ENCODE measurements around the gene CILP2.

The CILP2 gene

GRCh38 chr19:19500975-19501644 is 37.0 kb upstream of the CILP2 start:
- H3K4me3 ChIP-seq (ENCODE audit: low read depth, low read length): no peak overlapping the region
- in situ Hi-C loops (cut with HindIII; ENCODE audit: low sequenced_read_pairs): no loop called here
- no peak for DNase-seq (ENCODE audit: low read depth, low spot score)
- TF ChIP-seq CTCF (IDR thresholded peaks at IDR 0.05; ENCODE audit: low read depth, low read length): no peak

GRCh38 chr19:19501798-19502197 is 36.3 kb upstream of the CILP2 start:
- in situ Hi-C loops (cut with HindIII; ENCODE audit: low sequenced_read_pairs): no loop called here
- TF ChIP-seq CTCF (IDR thresholded peaks at IDR 0.05; ENCODE audit: low read depth, low read length): no peak
- DNase-seq (ENCODE audit: low read depth, low spot score): no peak
- no peak overlapping the region for H3K4me3 ChIP-seq (ENCODE audit: low read depth, low read length)

GRCh38 chr19:19502281-19502680 is 35.8 kb upstream of the CILP2 start:
- no peak for DNase-seq (ENCODE audit: low read depth, low spot score)
- in situ Hi-C loops (cut with HindIII; ENCODE audit: low sequenced_read_pairs): no loop called here
- TF ChIP-seq CTCF (IDR thresholded peaks at IDR 0.05; ENCODE audit: low read depth, low read length): no peak
- H3K4me3 ChIP-seq (ENCODE audit: low read depth, low read length): no peak overlapping the region

- no peak overlapping the region for H3K4me3 ChIP-seq (ENCODE audit: low read depth, low read length)
- no peak for TF ChIP-seq CTCF (IDR thresholded peaks at IDR 0.05; ENCODE audit: low read depth, low read length)
- in situ Hi-C loops (cut with HindIII; ENCODE audit: low sequenced_read_pairs): no loop called here
- no peak for DNase-seq (ENCODE audit: low read depth, low spot score)
These were observed 35.1 kb upstream of the CILP2 start for GRCh38 chr19:19502808-19503602.

- no peak overlapping the region for H3K4me3 ChIP-seq (ENCODE audit: low read depth, low read length)
- TF ChIP-seq CTCF (IDR thresholded peaks at IDR 0.05; ENCODE audit: low read depth, low read length): no peak
- in situ Hi-C loops (cut with HindIII; ENCODE audit: low sequenced_read_pairs): no loop called here
- DNase-seq (ENCODE audit: low read depth, low spot score): no peak
These were observed 33.1 kb upstream of the CILP2 start for GRCh38 chr19:19504754-19505668.

GRCh38 chr19:19505669-19506326 is 32.3 kb upstream of the CILP2 start:
- no peak for DNase-seq (ENCODE audit: low read depth, low spot score)

More at GRCh38 chr19:19505669-19506326, 32.3 kb upstream of the CILP2 start:
- in situ Hi-C loops (cut with HindIII; ENCODE audit: low sequenced_read_pairs): no loop called here
- no peak for TF ChIP-seq CTCF (IDR thresholded peaks at IDR 0.05; ENCODE audit: low read depth, low read length)
- no peak overlapping the region for H3K4me3 ChIP-seq (ENCODE audit: low read depth, low read length)
